Activated gamma-delta T cell (primary cell): ENCODE results near the gene NR4A3.

ENCODE experiments used
- DNase-seq: peaks from one replicate; lab custom pipeline; 2025; lab: John Stamatoyannopoulos, UW

Gene NR4A3

DNA sequence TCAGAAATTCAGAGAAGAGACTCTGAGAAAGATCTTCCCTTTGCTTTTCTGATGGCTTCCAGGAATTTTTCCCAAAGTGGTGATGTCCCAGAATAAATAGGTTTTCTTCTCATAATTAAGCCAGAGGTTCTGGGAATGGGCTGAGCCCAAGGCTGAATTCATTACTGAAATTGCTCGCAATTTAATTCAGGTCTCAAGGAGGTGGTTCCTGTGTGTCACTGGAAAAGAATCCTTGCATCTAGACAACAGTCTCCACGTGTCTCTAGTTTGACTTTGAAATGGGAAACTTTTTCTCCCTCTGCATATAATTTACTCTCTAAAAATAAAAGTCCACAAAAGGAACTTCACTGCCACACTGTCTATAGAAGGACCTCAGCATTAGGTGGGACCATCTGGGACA is 57.0 kb downstream of the NR4A3 start:
- DNase-seq = no peak

DNA sequence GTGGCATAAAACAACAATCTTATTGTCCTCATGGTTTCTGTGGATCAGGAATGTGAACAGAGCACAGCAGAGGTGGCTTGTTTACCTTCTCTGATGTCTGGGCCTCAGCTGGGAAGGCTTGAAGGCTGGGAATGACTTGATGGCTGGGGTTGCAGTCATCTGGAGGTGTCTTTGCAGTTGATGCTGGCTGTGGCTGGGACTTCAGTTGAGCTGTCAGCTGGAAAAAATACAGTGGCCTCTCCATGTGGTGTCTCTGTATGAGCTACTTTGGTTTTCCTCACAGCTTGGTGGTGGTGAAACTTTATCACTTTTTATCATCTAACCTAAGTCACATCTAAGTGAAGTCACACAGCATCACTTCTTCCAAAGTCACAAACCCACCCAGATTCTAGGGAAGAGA is 60.1 kb downstream of the NR4A3 start:
- no peak for DNase-seq

- no peak for DNase-seq
Observed at GRCh38 chr9:99885747-99886146, 64.1 kb downstream of the NR4A3 start.

- no peak for DNase-seq
Observed at GRCh38 chr9:99889120-99889519, 67.4 kb downstream of the NR4A3 start.

DNA sequence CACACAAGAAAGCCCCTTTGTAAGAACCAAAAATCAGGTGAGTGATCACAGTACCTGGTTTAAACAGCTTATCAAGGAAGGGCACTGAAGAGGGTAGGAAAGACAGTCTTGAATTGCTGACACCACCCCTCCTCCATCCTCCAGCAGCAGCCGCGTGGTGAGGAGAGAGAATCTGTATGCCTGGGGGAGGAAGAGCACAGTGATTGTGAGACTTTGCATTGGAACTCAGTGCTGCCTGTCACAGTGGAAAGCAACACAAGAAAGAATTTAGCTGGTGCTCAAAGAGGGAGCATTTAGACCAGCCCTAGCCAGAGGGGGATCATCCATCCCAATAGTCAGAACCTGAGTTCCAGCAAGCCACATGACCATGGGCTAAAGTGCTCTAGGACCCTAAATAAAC is 73.1 kb downstream of the NR4A3 start:
- no peak for DNase-seq

DNA sequence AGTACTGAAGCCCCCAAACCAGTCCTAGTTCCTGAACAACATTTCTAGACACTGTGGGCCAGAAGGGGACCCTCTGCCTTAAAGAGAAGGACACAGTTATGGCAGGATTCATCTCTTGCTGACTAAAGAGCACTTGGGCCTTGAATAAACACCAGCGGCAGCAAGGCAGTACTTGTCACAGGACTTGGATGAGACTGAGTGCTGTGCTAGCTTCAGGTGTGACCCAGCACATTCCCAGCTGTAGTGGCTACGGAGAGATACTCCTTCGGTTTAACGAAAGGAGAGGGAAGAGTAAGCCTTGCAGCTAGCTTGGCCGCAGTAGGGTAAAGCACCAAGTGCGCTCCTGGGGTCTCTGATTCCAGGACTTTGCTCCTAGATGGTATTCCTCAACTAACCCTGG is 73.8 kb downstream of the NR4A3 start:
- DNase-seq = no peak

DNA sequence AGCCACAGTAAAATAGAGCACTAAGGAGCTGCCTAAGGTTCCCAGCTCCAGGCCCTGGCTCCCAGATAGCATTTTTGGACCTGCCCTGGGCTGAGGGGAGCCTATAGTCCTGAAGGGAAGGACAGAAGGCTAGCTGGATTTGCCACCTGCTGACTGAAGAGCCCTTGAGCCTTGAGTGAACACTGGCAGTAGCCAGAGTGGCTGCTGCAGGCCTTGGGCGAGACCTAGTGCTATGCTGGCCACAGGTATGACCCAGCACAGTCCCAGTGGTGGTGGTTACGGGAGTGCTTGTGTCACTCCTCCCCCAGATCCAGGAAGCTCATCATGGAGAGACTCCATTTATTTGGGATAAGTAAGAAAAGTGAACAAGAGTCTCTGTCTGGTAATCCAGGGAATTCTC is 74.4 kb downstream of the NR4A3 start:
- DNase-seq = no peak

DNA sequence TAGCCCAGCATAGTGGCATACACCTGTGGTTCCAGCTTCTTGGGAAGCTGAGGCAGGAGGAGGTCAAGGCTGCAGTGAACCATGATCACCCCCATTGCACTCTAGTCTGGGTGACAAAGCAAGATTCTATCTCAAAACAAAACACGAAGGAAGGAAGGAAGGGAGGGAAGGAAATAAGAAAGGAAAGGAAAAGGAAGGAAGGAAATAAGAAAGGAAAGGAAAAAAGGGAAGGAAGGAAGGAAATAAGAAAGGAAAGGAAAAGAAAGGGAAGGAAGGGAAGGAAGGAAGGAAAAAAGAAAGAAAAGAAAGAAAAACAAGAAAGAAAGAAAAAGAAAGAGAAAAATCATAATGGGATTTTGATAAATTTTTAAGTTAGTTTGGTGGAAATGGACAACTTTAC is 81.7 kb downstream of the NR4A3 start:
- DNase-seq = no peak

- no peak for DNase-seq
Observed at GRCh38 chr9:99905833-99906402, 84.2 kb downstream of the NR4A3 start.

- peak; percentile 75 for DNase-seq
Observed at GRCh38 chr9:99906403-99907207, 84.9 kb downstream of the NR4A3 start, which contains the start of gene STX17. Gene STX17 (plus strand): TSS chr9:99906654. CDS start chr9:99915240, 8,586 bp downstream.

GRCh38 chr9:99907208-99907532 is 85.5 kb downstream of the NR4A3 start:
- no peak for DNase-seq

- no peak for DNase-seq
Observed at GRCh38 chr9:99911600-99911999, 89.9 kb downstream of the NR4A3 start.
